Smooth muscle cell (in vitro differentiated cells): ENCODE results near the gene PLA2G4F. TPM values are rescaled to one million over a fixed set of nuclear protein-coding genes. Genes with fewer than 3 reads are reported as not detected.

Experiments used
- DNase-seq: peaks from one replicate; lab custom pipeline; 2025; ENCODE audit not compliant: unreplicated experiment; lab: John Stamatoyannopoulos, UW
- H2AFZ ChIP-seq: fragments of 200-600 bp; sonication (generic); 2 replicates; pipeline ENCODE4 v1.6.0; 2016; ENCODE audit warnings: antibody characterized with exemption, low read depth, mild to moderate bottlenecking
- H3F3A ChIP-seq: fragments of 200-600 bp; sonication (generic); 2 replicates; pipeline ENCODE4 v1.6.0; 2017; ENCODE audit warnings: antibody characterized with exemption, low read depth
- H3K27ac ChIP-seq: fragments of 200-600 bp; sonication (generic); 2 replicates; pipeline ENCODE4 v1.5.1; 2016; ENCODE audit warnings: low read depth, mild to moderate bottlenecking
- H3K27me3 ChIP-seq: fragments of 200-600 bp; sonication (generic); 2 replicates; pipeline ENCODE4 v1.6.1; 2016; ENCODE audit warnings: low read depth, mild to moderate bottlenecking
- H3K36me3 ChIP-seq: fragments of 200-600 bp; sonication (generic); 2 replicates; pipeline ENCODE4 v1.5.1; 2016; ENCODE audit warnings: low read depth
- H3K4me1 ChIP-seq: fragments of 200-600 bp; sonication (generic); 2 replicates; pipeline ENCODE4 v1.5.1; 2016; ENCODE audit warnings: low read depth
- H3K4me2 ChIP-seq: fragments of 200-600 bp; sonication (generic); 2 replicates; pipeline ENCODE4 v1.6.0; 2016; ENCODE audit warnings: mild to moderate bottlenecking
- H3K4me3 ChIP-seq: fragments of 200-600 bp; sonication (generic); 2 replicates; pipeline ENCODE4 v1.5.1; 2016; ENCODE audit warnings: mild to moderate bottlenecking
- H3K79me2 ChIP-seq: fragments of 200-600 bp; sonication (generic); 2 replicates; pipeline ENCODE4 v1.6.0; 2016; ENCODE audit warnings: low read depth, mild to moderate bottlenecking
- H3K9ac ChIP-seq: fragments of 200-600 bp; sonication (generic); 2 replicates; pipeline ENCODE4 v1.6.0; 2016; ENCODE audit warnings: low read depth
- H3K9me3 ChIP-seq: fragments of 200-600 bp; sonication (generic); replicated peaks from 2 replicates; pipeline ENCODE4 v1.5.1; 2016; ENCODE audit warnings: low read depth
- H4K20me1 ChIP-seq: fragments of 200-600 bp; sonication (generic); 2 replicates; pipeline ENCODE4 v1.6.0; 2016; ENCODE audit warnings: low read depth
- WGBS: methylation state at CpG from one replicate; pipeline ENCODE4 v1.1.7; 2016; ENCODE audit warnings: low lambda C conversion rate; 5-methylcytosine and 5-hydroxymethylcytosine counted together
- microRNA counts: library from miRNA; unstranded; fragments of <30 nt; microRNA quantifications from one replicate; lab custom pipeline; 2016
- microRNA-seq: library from miRNA; unstranded; fragments of <30 nt; microRNA quantifications from one replicate; pipeline ENCODE4, GENCODE V29; 2016; ENCODE audit warnings: borderline number of aligned reads
- polyA plus RNA-seq: library from polyadenylated mRNA; unstranded; fragments of >200 nt; fragmentation: Nextera tagmentation; extraction: Ambion mirVana; gene quantifications from 2 replicates; pipeline ENCODE4 v1.2.1, GENCODE V29; 2016
- small RNA-seq: library from RNA; depleted of rRNA; stranded (forward); fragments of <200 nt; gene quantifications from one replicate; pipeline ENCODE3, GENCODE V24; 2014
- total RNA-seq: library from RNA; depleted of rRNA; stranded (reverse); fragments of >200 nt; gene quantifications from 2 replicates; pipeline ENCODE4 v1.2.3, GENCODE V29; 2014
- TF ChIP-seq, protein P1 (sequence below): fragments of 200-600 bp; sonication (generic); IDR thresholded peaks from 2 replicates; pipeline ENCODE4 v1.5.1; 2017; ENCODE audit warnings: borderline replicate concordance, mild to moderate bottlenecking, antibody characterized with exemption; ENCODE audit not compliant: insufficient read depth, poor library complexity, severe bottlenecking

The PLA2G4F gene
- total and polyA plus RNA-seq, 2 experiments from 2014 or later = 0.46 to 1.3 TPM

DNA sequence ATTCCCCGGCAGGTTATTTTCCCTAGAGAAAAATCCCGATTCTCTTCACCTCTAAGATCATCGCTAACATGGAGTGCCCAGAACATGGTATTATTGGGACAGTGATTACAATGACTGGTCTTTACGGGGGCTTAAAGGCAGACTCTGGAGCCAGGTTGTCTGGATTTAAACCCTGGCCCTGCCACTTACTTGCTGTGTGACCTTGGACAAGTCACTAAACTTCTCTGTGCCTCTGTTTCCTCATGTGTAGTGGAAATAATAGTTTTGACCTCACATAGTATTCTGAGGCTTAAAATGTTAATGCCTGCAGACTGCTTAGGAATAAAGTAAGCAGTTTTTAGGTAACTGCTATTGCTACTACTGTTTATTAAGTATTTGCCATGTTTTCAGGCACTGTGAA lies 66.5 kb downstream of the PLA2G4F start:
- 95% methylated on average over 4 of the region's 4 CpGs for WGBS

More for the DNA sequence above, 66.5 kb downstream of the PLA2G4F start:
- H3K4me3 ChIP-seq = no peak overlapping the region
- no peaks in the 10 kb centered on the region for H3F3A ChIP-seq
- DNase-seq = no peak
- TF ChIP-seq, protein P1, sequence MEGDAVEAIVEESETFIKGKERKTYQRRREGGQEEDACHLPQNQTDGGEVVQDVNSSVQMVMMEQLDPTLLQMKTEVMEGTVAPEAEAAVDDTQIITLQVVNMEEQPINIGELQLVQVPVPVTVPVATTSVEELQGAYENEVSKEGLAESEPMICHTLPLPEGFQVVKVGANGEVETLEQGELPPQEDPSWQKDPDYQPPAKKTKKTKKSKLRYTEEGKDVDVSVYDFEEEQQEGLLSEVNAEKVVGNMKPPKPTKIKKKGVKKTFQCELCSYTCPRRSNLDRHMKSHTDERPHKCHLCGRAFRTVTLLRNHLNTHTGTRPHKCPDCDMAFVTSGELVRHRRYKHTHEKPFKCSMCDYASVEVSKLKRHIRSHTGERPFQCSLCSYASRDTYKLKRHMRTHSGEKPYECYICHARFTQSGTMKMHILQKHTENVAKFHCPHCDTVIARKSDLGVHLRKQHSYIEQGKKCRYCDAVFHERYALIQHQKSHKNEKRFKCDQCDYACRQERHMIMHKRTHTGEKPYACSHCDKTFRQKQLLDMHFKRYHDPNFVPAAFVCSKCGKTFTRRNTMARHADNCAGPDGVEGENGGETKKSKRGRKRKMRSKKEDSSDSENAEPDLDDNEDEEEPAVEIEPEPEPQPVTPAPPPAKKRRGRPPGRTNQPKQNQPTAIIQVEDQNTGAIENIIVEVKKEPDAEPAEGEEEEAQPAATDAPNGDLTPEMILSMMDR = no peak
- no peak overlapping the region for H3K4me2 ChIP-seq
- no peaks in the 10 kb centered on the region for H3K27me3 ChIP-seq
- H3K36me3 ChIP-seq = no peaks in the 10 kb centered on the region
- no peaks in the 10 kb centered on the region for H3K4me1 ChIP-seq
- no peaks in the 10 kb centered on the region for H4K20me1 ChIP-seq
- no peak overlapping the region for H2AFZ ChIP-seq
- H3K27ac ChIP-seq = no peak overlapping the region
- H3K9me3 ChIP-seq = no peaks in the 10 kb centered on the region
- H3K79me2 ChIP-seq = no peaks in the 10 kb centered on the region
- no peak overlapping the region for H3K9ac ChIP-seq

MicroRNA genes within 50 kb of the gene (microRNA counts, 767-probe panel; counts per million panel counts)
- microRNA hsa-miR-627 (lab: Ali Mortazavi, UCI) = 183 counts per million

Small RNA genes within 50 kb of the gene (microRNA-seq; reads per million reads assigned to microRNA genes)
- gene MIR627 = 22.2 reads per million, percentile 30 among the genes with 10 or more reads in this experiment

Small RNA genes within 50 kb of the gene (small RNA-seq; reads per million reads assigned to genes)
- gene MIR627 = 0.08 reads per million

Other genes starting within 250 kb of the PLA2G4F start
- 11.5 TPM in 2 replicates for gene EHD4, start 184.1 kb downstream of the PLA2G4F start, total RNA-seq
- 15.8 and 19.2 TPM in 2 replicates for gene EHD4, start 184.1 kb downstream of the PLA2G4F start, polyA plus RNA-seq
- 0.45 and 1.6 TPM in 2 replicates for gene PLA2G4E, start 135.6 kb downstream of the PLA2G4F start, total RNA-seq
- gene PLA2G4E, start 135.6 kb downstream of the PLA2G4F start, polyA plus RNA-seq = not detected in 2 replicates
- gene PLA2G4D, start 62.1 kb downstream of the PLA2G4F start, total RNA-seq = 0.36 TPM in 1 of 2 replicates, not detected in the other
- 0.17 TPM in 1 of 2 replicates, not detected in the other for gene PLA2G4D, start 62.1 kb downstream of the PLA2G4F start, polyA plus RNA-seq
- gene VPS39, start 51.7 kb upstream of the PLA2G4F start, total RNA-seq = 41.2 and 78.4 TPM in 2 replicates
- 35.0 and 36.4 TPM in 2 replicates for gene VPS39, start 51.7 kb upstream of the PLA2G4F start, polyA plus RNA-seq
- gene GANC, start 116.6 kb upstream of the PLA2G4F start, total RNA-seq = 12.6 and 18.9 TPM in 2 replicates
- gene GANC, start 116.6 kb upstream of the PLA2G4F start, polyA plus RNA-seq = 9.8 and 13.1 TPM in 2 replicates
- gene TMEM87A, start 116.8 kb upstream of the PLA2G4F start, total RNA-seq = 82.3 and 118 TPM in 2 replicates
- 51.6 and 59.9 TPM in 2 replicates for gene TMEM87A, start 116.8 kb upstream of the PLA2G4F start, polyA plus RNA-seq
- gene CAPN3, start 202.9 kb upstream of the PLA2G4F start, total RNA-seq = 0.58 and 1.6 TPM in 2 replicates
- 0.25 and 0.54 TPM in 2 replicates for gene CAPN3, start 202.9 kb upstream of the PLA2G4F start, polyA plus RNA-seq